Activated CD8-positive, alpha-beta memory T cell treated with anti-CD3 and anti-CD28 coated beads for 48 hours (primary cell): ENCODE results near the gene ASAP2.

Experiments used
- DNase-seq, 3 experiments: peaks; one replicate each; pipeline ENCODE4 v3.0.0-alpha.2; 2020; ENCODE audit warnings: low read depth in 2 of 3, low spot score in 2 of 3

Gene ASAP2

GRCh38 chr2:9292426-9292825 lies 85.8 kb downstream of the ASAP2 start:
- DNase-seq, result no peak

DNA sequence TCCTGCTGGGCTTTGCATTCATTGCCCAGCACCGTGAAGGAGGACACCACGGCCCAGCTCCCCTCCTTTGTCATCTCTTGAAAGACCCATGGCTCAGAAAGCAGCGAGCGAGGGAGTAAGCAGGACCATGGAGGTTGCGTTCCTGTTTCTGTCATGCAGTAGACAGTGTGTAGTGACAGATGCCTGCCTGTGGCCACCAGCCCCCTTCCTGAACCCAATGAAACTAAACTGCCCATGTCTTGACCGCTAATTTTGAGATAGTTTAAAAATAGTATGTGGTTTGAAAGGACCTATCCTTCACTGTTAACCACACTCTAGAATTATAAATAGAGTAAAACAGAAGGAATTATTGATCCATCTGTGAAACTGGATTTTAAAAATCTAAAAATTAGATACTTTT lies 88.2 kb downstream of the ASAP2 start:
- no peak for DNase-seq

- no peak for DNase-seq
Observed at GRCh38 chr2:9296559-9296958, 89.9 kb downstream of the ASAP2 start.

- no peak for DNase-seq
Observed at GRCh38 chr2:9297156-9297555, 90.5 kb downstream of the ASAP2 start.

- no peak for DNase-seq
Observed at GRCh38 chr2:9297807-9298206, 91.2 kb downstream of the ASAP2 start.

DNA sequence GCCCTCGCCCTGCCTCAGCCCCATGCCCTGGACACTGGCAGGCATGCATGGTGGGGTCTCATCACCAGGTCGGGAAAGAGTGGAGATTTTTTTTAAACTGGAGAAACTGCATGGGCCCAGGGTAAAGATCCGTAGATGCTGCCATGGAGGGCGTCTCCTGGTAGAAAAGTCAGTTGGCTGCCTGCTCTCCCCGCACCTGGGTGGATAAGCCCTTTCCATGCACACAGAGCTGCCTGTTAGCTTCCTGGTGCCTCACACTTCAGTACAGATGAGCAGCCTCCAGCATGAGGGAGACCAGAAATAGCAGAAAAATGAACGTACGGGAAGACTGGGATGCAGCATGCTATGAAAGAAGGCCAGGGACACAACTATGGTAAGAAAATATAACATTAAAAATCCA lies 92.0 kb downstream of the ASAP2 start:
- DNase-seq, result no peak

- no peak for DNase-seq
Observed at GRCh38 chr2:9299161-9300100, 92.8 kb downstream of the ASAP2 start.

GRCh38 chr2:9300214-9300613 lies 93.6 kb downstream of the ASAP2 start:
- no peak for DNase-seq

DNA sequence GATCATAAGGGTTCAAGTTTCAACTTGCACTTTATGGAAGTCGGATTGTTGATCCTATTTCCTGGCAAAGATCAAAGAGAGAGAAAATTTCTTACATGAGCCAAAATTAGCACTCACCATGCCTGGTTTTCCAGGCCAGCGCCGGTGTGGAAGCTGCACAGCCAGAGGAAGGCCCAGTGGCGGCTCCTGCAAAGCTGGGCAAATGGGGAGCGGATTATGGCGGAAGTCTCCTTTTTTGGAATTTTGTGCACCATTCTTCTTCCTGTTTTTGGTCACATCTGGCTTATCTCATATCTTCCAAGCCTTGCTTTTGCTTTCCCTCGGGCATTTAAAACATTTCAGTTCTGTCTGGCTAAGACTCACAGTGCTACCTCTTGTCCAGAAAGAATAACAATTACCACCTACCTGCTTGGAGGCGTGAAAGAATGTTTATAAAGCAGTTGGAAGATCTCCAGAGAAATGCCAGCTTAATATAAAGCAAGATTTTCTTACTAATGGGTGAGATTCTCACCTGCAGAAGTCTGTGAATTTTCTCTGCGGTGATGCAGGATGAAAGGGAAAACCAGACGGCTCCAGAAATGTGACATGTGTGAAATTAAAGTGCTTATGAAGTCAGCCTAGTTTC lies 94.3 kb downstream of the ASAP2 start:
- DNase-seq, result no peak

DNA sequence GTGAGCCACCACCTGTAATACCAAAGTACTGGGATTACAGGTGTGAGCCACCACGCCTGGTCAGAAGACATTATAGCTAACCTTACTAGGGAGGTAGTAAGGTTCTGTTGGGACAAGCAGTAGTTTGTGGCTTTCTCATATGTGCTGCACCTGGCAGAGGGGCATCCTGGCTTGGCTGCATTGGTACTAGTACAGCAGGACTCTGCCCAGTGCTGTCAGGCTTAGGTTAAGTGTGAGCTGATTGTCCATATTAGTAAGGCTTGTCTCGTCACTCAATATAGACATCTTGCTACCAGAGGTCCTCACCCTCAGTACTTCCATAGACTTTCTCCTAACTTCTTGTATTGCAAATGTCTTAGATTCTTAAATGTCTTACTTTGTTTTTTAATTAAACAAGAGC lies 96.1 kb downstream of the ASAP2 start:
- DNase-seq, result no peak

DNA sequence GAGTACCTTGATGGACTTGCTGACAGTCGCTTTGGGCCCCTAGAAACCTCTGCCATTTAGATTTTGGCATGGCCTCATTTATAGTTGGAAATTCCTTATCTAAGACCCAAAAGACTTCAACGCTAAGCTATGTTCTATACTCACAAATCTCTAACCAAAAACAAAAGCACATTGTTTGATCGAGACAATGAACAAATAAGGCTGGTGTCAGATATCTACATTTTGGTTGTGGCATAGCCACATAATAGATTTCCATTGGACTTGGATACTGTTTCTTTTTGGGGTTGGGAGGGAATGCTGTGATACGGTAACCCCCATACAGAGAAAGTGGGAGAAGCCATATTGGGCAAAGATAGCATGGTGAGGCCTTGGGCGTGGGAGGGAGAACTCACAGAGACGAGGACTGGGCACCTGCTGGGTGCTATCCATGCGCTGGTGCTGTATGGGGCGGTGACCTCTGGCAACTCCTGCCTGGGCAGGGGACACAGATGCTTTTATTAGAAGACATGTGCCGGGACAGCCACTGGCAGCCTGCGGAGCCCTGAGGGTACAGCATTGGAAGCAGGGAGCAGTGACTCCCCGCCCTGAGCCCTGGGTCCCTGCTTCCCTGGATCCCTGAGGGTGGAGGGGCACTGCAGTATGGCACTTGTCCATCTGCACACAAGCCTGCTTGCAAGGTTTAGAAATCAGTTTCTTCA lies 97.1 kb downstream of the ASAP2 start:
- no peak for DNase-seq

DNA sequence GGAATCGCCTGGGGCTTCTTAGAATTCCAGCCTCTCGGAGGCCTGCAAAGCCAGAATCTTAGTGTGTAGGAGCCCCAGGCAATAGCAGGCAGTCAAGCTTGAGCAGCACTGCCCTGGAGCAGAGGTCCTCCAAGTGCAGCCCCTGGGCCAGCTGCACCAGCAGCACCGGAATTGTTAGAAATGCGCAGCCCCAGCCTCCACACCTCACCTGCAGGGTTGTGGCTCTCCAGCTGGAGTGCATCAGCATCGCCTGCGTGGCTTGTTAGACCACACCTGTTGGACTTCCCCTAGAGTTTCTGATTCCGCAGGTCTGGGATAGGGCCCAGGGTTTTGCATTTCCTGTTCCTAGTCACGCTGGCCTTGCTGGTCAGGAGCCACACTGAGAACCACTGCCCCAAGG lies 100.3 kb downstream of the ASAP2 start:
- DNase-seq, result no peak

- no peak for DNase-seq
Observed at GRCh38 chr2:9307535-9307934, 100.9 kb downstream of the ASAP2 start.

DNA sequence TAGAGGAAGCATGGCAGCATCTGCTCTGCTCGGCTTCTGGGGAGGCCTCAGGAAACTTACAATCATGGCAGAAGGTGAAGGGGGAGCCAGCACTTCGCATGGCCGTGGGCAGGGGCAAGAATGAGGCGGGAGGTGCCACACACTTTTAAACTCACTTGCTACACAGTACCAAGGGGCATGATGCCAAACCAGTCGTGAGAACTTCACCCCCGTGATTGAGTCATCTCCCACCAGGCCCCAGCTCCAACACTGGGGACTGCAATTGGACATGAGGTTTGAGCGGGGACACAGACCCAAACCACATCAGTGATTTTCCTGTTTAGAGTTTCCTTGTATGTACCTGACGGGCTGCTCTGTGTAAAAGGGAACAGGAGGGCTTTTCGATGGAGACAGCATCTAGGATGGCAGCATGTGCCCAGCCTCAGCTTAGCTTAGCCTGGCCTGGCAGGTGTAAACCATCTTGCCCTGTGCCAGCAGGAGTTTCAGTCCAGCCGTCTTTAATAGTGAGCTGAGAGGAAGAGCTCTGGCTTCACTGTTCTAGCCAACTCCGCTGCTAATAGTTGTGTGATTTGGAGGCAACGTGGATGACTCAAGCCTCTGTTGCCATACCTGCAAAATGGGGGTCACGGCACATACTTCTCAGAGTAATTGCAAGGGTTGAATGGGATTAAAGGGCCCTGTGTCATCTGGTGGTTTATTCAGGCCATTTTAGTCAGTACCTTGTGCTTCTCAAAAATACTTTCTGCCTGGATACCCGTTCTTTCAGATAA lies 101.8 kb downstream of the ASAP2 start:
- DNase-seq, result no peak

DNA sequence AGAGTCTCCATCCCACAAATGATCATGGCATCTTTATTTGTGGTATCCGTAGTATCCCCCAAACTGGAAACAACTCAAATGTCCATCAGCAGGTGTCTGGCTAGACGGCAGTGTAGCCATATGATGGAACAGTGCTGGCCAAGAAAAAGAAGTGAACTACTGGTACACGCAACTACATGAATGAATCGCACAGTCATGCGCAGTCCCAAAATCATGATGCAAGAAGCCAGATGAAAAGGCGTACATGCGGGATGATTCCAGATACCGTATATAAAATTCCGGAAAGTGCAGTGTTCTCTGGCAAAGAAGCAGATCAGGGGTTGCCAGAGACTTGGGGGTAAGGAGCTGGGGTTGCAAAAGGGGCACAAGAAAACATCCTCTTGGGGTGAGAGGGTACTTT lies 102.5 kb downstream of the ASAP2 start:
- DNase-seq, result no peak

DNA sequence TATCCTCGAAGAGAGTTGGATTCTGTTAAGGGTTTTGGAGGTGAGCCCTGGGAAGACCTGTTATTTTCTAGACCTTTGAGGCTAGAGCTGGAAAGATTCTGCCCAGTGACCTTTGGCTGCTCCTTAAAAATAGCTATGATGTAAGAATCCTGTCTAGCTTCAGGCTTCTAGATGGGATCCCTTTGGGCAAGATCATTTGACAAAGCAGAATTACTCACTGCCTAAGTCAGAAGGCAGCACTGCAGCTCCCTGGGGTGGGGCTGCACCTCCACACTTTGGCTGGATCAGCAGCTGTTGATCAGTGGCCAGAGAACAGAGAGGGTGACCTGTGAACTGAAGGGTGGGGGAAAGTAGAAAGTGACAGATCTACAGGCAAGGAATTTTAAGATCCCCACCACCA lies 103.8 kb downstream of the ASAP2 start:
- no peak for DNase-seq

DNA sequence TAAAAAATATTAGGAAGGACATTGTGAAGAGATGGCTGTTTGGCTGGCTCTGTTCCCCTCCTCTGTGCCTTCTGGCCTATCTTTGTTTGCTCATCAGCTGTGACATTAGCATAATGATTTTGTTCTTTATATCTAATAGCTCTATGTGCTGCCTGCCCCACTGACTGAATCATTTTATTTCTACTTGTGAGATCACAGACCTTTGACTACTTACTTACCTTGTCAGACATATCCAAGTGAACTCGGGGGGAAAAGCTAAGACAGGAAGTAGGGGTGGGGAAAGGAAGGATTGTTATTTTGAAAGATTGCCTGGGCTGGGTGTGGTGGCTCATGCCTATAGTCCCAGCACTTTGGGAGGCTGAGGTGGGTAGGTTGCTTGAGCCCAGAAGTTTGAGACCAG lies 104.2 kb downstream of the ASAP2 start:
- no peak for DNase-seq

DNA sequence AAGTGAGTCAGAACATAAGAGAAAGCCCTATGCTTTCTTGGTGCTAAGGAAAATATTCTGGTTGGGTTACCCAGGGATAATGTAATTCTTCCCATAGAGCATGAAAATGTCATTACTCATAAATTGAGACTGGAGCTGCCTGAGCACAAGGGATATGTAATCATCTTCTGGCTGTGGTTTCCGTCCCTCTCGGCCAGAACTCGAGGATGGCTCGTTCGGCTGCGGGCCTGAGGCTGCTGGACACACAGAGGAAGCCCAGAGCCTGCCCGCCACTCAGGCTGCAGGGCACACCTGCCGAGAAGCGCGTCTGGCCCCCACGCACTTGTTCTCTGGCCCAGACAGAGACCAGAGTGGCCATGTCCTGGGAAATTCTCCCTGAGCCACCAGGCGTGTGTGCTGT lies 104.9 kb downstream of the ASAP2 start:
- no peak for DNase-seq

- no peak for DNase-seq
Observed at GRCh38 chr2:9312591-9312990, 106.0 kb downstream of the ASAP2 start.

DNA sequence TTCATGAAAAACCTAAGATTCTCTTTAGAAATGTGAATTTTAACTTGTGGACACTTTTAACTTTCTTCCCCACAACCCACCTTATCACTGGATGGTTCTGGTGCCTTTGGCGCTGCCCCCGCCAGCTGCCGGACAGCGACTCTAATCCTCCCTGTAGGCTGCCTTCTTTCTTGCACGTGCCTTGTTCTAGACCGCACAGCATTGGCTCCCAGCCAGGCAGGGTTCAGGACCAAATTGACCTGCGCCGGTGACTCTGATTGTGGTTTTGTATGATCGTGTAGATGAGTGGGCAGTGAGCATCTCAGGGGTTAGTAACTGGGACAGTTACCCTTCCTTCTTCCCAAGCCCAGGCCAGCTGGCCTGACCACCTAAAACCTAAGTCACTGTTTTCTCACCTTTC lies 106.8 kb downstream of the ASAP2 start:
- no peak for DNase-seq

DNA sequence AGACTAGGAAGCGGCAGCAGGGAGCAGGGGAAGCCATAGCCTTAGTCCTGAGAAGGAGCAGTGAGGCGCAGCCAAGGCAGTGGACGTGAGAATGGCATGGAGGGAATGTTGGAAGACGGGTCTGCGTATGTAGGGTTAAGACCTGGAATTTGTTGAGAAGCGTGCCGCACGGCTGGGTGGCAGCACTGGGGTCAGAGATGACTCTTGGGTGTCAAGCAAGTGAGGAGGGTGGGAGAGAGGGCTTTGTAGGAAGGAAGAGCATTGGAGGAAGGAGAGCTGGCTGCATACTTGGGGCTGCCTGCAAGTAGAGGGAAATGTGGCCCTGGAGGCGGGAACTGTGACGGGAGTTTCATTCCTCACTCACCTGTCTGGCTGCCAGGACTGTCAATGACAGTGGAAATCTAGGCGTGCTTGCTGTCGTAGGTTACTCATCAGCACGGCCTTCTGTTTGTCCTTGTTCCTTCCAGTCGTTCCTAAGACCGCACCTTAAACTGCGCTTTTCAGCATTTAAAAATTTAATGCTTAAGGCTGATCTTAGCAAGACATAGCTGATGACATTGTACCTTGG lies 108.8 kb downstream of the ASAP2 start:
- DNase-seq, result no peak
